Heart left ventricle (tissue), 13 donors: Measurements from ENCODE around the gene NUCB2.

Experiments
- CTCF ChIP-seq, 12 donors: fragments of 200-600 bp; sonication (generic) in 4 of 12; IDR thresholded peaks; one replicate each; pipeline versions ENCODE4 v1.5.0 to v1.8.0; 2018 to 2022; ENCODE audit warnings: antibody characterized with exemption in 12 of 12, mild to moderate bottlenecking in 5 of 12
- POLR2A ChIP-seq, 2 donors: fragments of 450-650 bp; IDR thresholded peaks; one replicate each; pipeline ENCODE4 v1.6.1; 2017; ENCODE audit warnings: antibody characterized with exemption in 2 of 2, mild to moderate bottlenecking in 2 of 2, moderate library complexity in 2 of 2
- donor health status: ischemic (EF 13 %, LVEDD 7.1; RV severe dilation, severe dysfunction).
- donor health status: DM: no; HTN: yes; CAD: no.
- donor health status: DM: no; HTN: no; CAD: no.
- donor health status: ischemic (EF 25% LVEDD 6.9; RV normal size, moderate dysfunction).
- donor health status: ischemic (EF 25% LVEDD 5.7; RV mildly dilated, moderate dysfunction).
- donor health status: ischemic (EF 35%, LVEDD 5.7; RV mildly dilated, moderate dysfunction).
- donor health status: nonischemic (EF 11% LVEDD 7.7; RV severe dilation, severe dysfunction).
- donor health status: DM: yes; HTN: yes; CAD: no.
- donor health status: PGD.
- donor health status: ischemic (EF 29% LVEDD 5.4; RV normal size, mild dysfunction).
- donor health status: nonischemic (EF 23%, LVEDD 6.1; RV moderate dilation, normal function).

GRCh38 chr11:17381156-17381555 is 104.6 kb downstream of the NUCB2 start:
- no peak for TF ChIP-seq CTCF (IDR thresholded peaks at IDR 0.05)
- TF ChIP-seq POLR2A (IDR thresholded peaks at IDR 0.05) = no peak
